ENCODE results near the gene COX18. TPM values are rescaled to one million over a fixed set of nuclear protein-coding genes. Genes with fewer than 3 reads are reported as not detected.

The COX18 gene
- polyA plus RNA-seq, 1 donor from 2014 or later = 30.2 TPM

DNA sequence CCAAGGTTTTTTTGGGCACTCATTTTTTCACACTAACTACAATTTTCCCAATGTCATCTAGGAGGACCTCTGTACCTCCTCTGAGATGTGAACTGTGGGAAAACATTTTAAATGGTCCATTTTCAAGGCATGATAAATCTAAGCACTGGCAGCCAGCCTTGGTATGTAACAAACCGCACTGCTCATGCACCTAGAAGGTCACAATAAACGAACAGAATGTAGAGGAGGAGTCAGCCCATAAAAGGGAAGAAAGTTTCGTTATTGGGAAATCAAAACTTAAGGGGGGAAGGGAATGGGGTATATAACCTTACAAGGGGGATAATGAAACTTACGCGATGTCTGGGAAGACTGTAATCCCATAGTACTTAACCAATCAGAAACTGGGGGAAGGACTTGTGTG, 16.4 kb downstream of the COX18 start:
- no peak overlapping the region for H2AFZ ChIP-seq (ENCODE audit: low read depth, low read length)
- no peaks in the 10 kb centered on the region for H3K9me3 ChIP-seq (ENCODE audit: low read length)
- no peaks in the 10 kb centered on the region for H3K27me3 ChIP-seq (ENCODE audit: insufficient read depth, low read depth, low read length)
- no peaks in the 10 kb centered on the region for H3K9me2 ChIP-seq (ENCODE audit: insufficient read depth, low read length)
- no peak overlapping the region for H3K4me2 ChIP-seq (ENCODE audit: low read length)
- H4K20me1 ChIP-seq (ENCODE audit: insufficient read depth) = no peaks in the 10 kb centered on the region
- no peak overlapping the region for H3K9ac ChIP-seq (ENCODE audit: low read length)
- H3K4me3 ChIP-seq (ENCODE audit: low read length) = no peak overlapping the region
- H3K36me3 ChIP-seq (ENCODE audit: insufficient read depth, low read length) = peaks cover 13% of the 10 kb centered on the region
- H3K27ac ChIP-seq (ENCODE audit: low read length) = no peak overlapping the region
- H3K79me2 ChIP-seq (replicated peaks; ENCODE audit: insufficient read depth, low read length) = no peaks in the 10 kb centered on the region
- no peaks in the 10 kb centered on the region for H3F3A ChIP-seq (ENCODE audit: insufficient read depth, low read length, poor library complexity, severe bottlenecking)
- no peak for TF ChIP-seq MXI1 (conservative IDR thresholded peaks at IDR 0.05; ENCODE audit: poor library complexity, severe bottlenecking)

DNA sequence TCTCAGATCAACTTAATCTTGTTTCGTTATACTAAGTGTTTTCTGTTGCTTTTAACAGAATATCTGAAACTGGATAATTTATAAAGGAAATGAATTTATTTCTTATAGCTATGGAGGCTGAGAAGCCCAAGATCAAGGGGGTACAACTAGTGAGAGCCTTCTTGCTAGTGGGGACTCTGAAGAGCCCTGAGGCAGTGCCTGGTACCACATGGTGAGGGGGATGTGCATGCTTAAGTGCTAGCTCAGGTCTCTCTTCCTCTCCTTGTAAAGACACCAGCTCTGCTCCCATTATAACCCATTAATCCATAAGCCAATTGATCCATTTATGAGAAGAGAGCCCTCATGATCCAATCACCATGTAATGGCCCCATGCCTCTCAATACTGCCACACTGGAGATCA, 17.9 kb downstream of the COX18 start:
- Histone ChIP-seq H3K36me3 (ENCODE audit: insufficient read depth, low read length) (peaks cover 13% of the 10 kb centered on the region), H4K20me1 (ENCODE audit: insufficient read depth) (no peaks in the 10 kb centered on the region), H3K4me2 (ENCODE audit: low read length) (no peak overlapping the region), H3K27ac (ENCODE audit: low read length) (no peak overlapping the region), H3K9me3 (ENCODE audit: low read length) (no peaks in the 10 kb centered on the region), H3F3A (ENCODE audit: insufficient read depth, low read length, poor library complexity, severe bottlenecking) (no peaks in the 10 kb centered on the region), H3K9ac (ENCODE audit: low read length) (no peak overlapping the region), H3K27me3 (ENCODE audit: insufficient read depth, low read depth, low read length) (no peaks in the 10 kb centered on the region), H3K9me2 (ENCODE audit: insufficient read depth, low read length) (no peaks in the 10 kb centered on the region), H3K79me2 (replicated peaks; ENCODE audit: insufficient read depth, low read length) (no peaks in the 10 kb centered on the region), H3K4me3 (ENCODE audit: low read length) (no peak overlapping the region), H2AFZ (ENCODE audit: low read depth, low read length) (no peak overlapping the region)
- no peak for TF ChIP-seq EP300 (conservative IDR thresholded peaks at IDR 0.05; ENCODE audit: poor library complexity, severe bottlenecking)
- TF ChIP-seq MXI1 (conservative IDR thresholded peaks at IDR 0.05; ENCODE audit: poor library complexity, severe bottlenecking) = no peak
- TF ChIP-seq EZH2 (IDR thresholded peaks at IDR 0.05; ENCODE audit: borderline replicate concordance, insufficient read depth, low read length, poor library complexity, severe bottlenecking) = no peak
- TF ChIP-seq SMC3 (conservative IDR thresholded peaks at IDR 0.05; ENCODE audit: poor library complexity) = no peak
- TF ChIP-seq TAF1 (IDR thresholded peaks at IDR 0.05; ENCODE audit: low read depth) = no peak
- no peak for TF ChIP-seq RAD21 (conservative IDR thresholded peaks at IDR 0.05)
- TF ChIP-seq POLR2AphosphoS5 (IDR thresholded peaks at IDR 0.05) = no peak
- TF ChIP-seq, protein P1, sequence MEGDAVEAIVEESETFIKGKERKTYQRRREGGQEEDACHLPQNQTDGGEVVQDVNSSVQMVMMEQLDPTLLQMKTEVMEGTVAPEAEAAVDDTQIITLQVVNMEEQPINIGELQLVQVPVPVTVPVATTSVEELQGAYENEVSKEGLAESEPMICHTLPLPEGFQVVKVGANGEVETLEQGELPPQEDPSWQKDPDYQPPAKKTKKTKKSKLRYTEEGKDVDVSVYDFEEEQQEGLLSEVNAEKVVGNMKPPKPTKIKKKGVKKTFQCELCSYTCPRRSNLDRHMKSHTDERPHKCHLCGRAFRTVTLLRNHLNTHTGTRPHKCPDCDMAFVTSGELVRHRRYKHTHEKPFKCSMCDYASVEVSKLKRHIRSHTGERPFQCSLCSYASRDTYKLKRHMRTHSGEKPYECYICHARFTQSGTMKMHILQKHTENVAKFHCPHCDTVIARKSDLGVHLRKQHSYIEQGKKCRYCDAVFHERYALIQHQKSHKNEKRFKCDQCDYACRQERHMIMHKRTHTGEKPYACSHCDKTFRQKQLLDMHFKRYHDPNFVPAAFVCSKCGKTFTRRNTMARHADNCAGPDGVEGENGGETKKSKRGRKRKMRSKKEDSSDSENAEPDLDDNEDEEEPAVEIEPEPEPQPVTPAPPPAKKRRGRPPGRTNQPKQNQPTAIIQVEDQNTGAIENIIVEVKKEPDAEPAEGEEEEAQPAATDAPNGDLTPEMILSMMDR (IDR thresholded peaks at IDR 0.05; ENCODE audit: poor library complexity, severe bottlenecking) = no peak
- TF ChIP-seq, protein P2, sequence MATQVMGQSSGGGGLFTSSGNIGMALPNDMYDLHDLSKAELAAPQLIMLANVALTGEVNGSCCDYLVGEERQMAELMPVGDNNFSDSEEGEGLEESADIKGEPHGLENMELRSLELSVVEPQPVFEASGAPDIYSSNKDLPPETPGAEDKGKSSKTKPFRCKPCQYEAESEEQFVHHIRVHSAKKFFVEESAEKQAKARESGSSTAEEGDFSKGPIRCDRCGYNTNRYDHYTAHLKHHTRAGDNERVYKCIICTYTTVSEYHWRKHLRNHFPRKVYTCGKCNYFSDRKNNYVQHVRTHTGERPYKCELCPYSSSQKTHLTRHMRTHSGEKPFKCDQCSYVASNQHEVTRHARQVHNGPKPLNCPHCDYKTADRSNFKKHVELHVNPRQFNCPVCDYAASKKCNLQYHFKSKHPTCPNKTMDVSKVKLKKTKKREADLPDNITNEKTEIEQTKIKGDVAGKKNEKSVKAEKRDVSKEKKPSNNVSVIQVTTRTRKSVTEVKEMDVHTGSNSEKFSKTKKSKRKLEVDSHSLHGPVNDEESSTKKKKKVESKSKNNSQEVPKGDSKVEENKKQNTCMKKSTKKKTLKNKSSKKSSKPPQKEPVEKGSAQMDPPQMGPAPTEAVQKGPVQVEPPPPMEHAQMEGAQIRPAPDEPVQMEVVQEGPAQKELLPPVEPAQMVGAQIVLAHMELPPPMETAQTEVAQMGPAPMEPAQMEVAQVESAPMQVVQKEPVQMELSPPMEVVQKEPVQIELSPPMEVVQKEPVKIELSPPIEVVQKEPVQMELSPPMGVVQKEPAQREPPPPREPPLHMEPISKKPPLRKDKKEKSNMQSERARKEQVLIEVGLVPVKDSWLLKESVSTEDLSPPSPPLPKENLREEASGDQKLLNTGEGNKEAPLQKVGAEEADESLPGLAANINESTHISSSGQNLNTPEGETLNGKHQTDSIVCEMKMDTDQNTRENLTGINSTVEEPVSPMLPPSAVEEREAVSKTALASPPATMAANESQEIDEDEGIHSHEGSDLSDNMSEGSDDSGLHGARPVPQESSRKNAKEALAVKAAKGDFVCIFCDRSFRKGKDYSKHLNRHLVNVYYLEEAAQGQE (IDR thresholded peaks at IDR 0.05; ENCODE audit: borderline replicate concordance) = no peak

DNA sequence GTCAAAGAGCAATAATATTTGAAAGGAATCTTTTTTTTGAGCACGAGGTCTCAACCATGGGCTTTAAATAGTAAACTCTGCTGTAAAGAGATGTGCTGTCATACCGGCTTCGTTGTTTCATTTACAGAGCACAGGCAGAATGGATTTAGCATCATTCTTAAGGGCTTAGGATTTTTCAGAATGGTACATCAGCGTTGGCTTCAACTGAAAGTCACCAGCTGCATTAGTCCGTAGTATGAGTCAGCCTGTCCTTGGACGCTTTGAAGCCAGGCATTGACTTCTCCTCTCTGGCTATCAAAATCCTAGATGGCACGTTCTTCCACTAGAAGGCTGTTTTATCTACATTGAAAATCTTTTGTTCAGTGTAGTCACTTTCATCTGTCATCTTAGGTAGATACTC, 23.6 kb downstream of the COX18 start:
- Histone ChIP-seq H3K27me3 (ENCODE audit: insufficient read depth, low read depth, low read length) (no peaks in the 10 kb centered on the region), H3K9ac (ENCODE audit: low read length) (no peak overlapping the region), H3K9me3 (ENCODE audit: low read length) (no peaks in the 10 kb centered on the region), H3F3A (ENCODE audit: insufficient read depth, low read length, poor library complexity, severe bottlenecking) (no peaks in the 10 kb centered on the region), H3K36me3 (ENCODE audit: insufficient read depth, low read length) (no peaks in the 10 kb centered on the region), H4K20me1 (ENCODE audit: insufficient read depth) (no peaks in the 10 kb centered on the region), H3K79me2 (replicated peaks; ENCODE audit: insufficient read depth, low read length) (no peaks in the 10 kb centered on the region), H3K9me2 (ENCODE audit: insufficient read depth, low read length) (no peaks in the 10 kb centered on the region), H2AFZ (ENCODE audit: low read depth, low read length) (no peak overlapping the region), H3K4me2 (ENCODE audit: low read length) (no peak overlapping the region), H3K4me3 (ENCODE audit: low read length) (no peak overlapping the region), H3K27ac (ENCODE audit: low read length) (no peak overlapping the region)
- TF ChIP-seq EZH2 (IDR thresholded peaks at IDR 0.05; ENCODE audit: borderline replicate concordance, insufficient read depth, low read length, poor library complexity, severe bottlenecking) (no peak), TAF1 (IDR thresholded peaks at IDR 0.05; ENCODE audit: low read depth) (no peak), POLR2AphosphoS5 (IDR thresholded peaks at IDR 0.05) (no peak), EP300 (conservative IDR thresholded peaks at IDR 0.05; ENCODE audit: poor library complexity, severe bottlenecking) (no peak), RAD21 (conservative IDR thresholded peaks at IDR 0.05) (no peak), SMC3 (conservative IDR thresholded peaks at IDR 0.05; ENCODE audit: poor library complexity) (no peak), MXI1 (conservative IDR thresholded peaks at IDR 0.05; ENCODE audit: poor library complexity, severe bottlenecking) (no peak)
- TF ChIP-seq, protein P1 (IDR thresholded peaks at IDR 0.05; ENCODE audit: poor library complexity, severe bottlenecking) = no peak
- TF ChIP-seq, protein P2 (IDR thresholded peaks at IDR 0.05; ENCODE audit: borderline replicate concordance) = no peak

Measured in neural cell (in vitro differentiated cells).